Activated T-cell treated with anti-CD3 and anti-CD28 coated beads, Interleukin-2, amount 50 U/mL, for 24 hours (primary cell): Measurements from ENCODE around the gene ZNF281.
A peak's percentile ranks its signal among the peaks of the same experiment; 100 is the strongest.

Source experiments
- DNase-seq: peaks from one replicate; pipeline ENCODE4 v3.0.0-alpha.2; 2020
- H3K27ac Mint-ChIP-seq: 2 replicates; pipeline ENCODE4 v1.8.0; 2020; ENCODE audit warnings: mild to moderate bottlenecking, mixed read lengths
- H3K27me3 Mint-ChIP-seq: 2 replicates; pipeline ENCODE4 v1.8.0; 2020; ENCODE audit warnings: mixed read lengths
- H3K36me3 Mint-ChIP-seq: 2 replicates; pipeline ENCODE4 v1.8.0; 2020; ENCODE audit warnings: low read depth, mixed read lengths
- H3K4me1 Mint-ChIP-seq: 2 replicates; pipeline ENCODE4 v1.8.0; 2020; ENCODE audit warnings: low read depth, mixed read lengths
- H3K4me3 Mint-ChIP-seq: 2 replicates; pipeline ENCODE4 v1.8.0; 2020; ENCODE audit warnings: mild to moderate bottlenecking, moderate library complexity, mixed read lengths
- H3K9me3 Mint-ChIP-seq: 2 replicates; pipeline ENCODE4 v1.8.0; 2020; ENCODE audit warnings: mixed read lengths

The ZNF281 gene

GRCh38 chr1:200437556-200438203 lies 27.8 kb upstream of the ZNF281 start:
- H3K27ac Mint-ChIP-seq, result peak overlapping the region; percentile 62
- no peak for DNase-seq
- H3K4me1 Mint-ChIP-seq, result peaks cover 23% of the 10 kb centered on the region
- H3K9me3 Mint-ChIP-seq, result no peaks in the 10 kb centered on the region
- H3K4me3 Mint-ChIP-seq, result peak overlapping the region; percentile 67
- H3K36me3 Mint-ChIP-seq, result no peaks in the 10 kb centered on the region
- H3K27me3 Mint-ChIP-seq, result no peaks in the 10 kb centered on the region

DNA sequence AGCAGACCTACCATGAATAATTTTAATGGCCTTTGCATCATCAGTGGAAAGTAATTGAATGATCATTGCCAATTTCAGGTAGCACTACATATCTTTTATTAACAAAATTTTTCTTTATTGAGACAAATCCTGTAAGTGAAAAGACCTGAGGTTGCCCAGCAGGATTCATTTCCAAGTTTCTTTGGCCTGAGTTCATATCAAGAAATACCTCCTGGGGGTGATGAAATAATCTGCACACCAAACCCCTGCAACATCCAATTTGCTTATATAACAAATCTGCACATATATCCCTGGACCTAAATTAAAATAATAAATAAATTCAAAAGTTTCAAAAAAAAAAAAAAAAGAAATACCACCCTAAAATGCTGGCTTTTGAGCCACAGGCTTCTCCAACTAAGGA lies 27.3 kb upstream of the ZNF281 start:
- no peaks in the 10 kb centered on the region for H3K36me3 Mint-ChIP-seq
- DNase-seq, result no peak
- no peaks in the 10 kb centered on the region for H3K27me3 Mint-ChIP-seq
- peaks cover 23% of the 10 kb centered on the region for H3K4me1 Mint-ChIP-seq
- no peak overlapping the region for H3K4me3 Mint-ChIP-seq
- H3K27ac Mint-ChIP-seq, result no peak overlapping the region
- H3K9me3 Mint-ChIP-seq, result no peaks in the 10 kb centered on the region

DNA sequence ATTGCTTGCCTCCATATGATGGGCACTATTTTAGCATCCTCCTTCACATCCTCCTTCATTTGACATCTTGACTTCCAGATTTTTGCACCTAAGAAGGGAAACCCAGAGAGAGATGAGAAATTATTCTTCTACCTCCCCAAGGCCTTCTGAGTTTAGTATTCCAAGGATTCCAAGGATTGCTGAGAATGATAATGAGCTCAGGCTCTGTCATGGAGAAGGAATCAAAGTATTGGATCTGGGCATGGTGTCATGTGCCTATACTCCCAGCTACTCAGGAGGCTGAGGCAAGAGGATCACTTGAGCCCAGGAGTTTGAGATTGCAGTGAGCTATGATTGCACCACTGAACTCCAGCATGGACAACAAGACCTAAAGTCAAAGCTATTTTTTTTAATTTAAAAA lies 26.6 kb upstream of the ZNF281 start:
- Mint-ChIP-seq H3K27ac (no peak overlapping the region), H3K4me3 (no peak overlapping the region), H3K9me3 (no peaks in the 10 kb centered on the region), H3K36me3 (no peaks in the 10 kb centered on the region), H3K27me3 (no peaks in the 10 kb centered on the region), H3K4me1 (peaks cover 23% of the 10 kb centered on the region)
- DNase-seq, result no peak

DNA sequence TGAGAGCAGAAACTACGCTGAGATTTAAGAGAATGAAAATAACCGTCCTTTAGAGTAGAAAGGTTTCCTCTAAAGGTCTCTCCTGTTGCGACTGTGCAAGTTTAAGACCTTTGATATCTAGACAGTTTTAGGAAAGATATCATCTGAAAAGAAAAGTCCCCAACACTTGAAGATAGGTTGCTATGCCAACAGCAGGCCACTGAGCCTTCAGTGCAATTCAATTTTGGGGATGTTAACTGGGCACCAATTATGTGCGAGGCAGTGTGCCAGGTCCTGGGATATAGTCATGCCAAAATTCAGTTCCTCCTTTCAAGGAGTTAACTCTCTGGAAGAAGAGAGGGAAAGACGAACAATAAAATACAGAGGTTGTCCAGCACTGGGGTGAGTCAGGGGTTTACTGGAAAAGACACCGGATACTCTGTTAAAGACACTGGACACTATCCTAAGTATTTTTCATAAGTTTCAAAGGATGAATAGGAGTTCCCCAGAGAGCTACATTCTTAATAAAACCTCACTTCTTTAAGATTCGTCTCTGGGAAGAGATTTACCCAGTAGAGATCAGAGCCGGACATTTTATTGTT lies 25.5 kb upstream of the ZNF281 start:
- H3K27me3 Mint-ChIP-seq, result no peaks in the 10 kb centered on the region
- no peaks in the 10 kb centered on the region for H3K36me3 Mint-ChIP-seq
- no peak overlapping the region for H3K4me3 Mint-ChIP-seq
- no peaks in the 10 kb centered on the region for H3K9me3 Mint-ChIP-seq
- H3K4me1 Mint-ChIP-seq, result peaks cover 23% of the 10 kb centered on the region
- no peak for DNase-seq
- no peak overlapping the region for H3K27ac Mint-ChIP-seq

GRCh38 chr1:200433586-200433985 lies 23.8 kb upstream of the ZNF281 start:
- H3K36me3 Mint-ChIP-seq, result no peaks in the 10 kb centered on the region

DNA sequence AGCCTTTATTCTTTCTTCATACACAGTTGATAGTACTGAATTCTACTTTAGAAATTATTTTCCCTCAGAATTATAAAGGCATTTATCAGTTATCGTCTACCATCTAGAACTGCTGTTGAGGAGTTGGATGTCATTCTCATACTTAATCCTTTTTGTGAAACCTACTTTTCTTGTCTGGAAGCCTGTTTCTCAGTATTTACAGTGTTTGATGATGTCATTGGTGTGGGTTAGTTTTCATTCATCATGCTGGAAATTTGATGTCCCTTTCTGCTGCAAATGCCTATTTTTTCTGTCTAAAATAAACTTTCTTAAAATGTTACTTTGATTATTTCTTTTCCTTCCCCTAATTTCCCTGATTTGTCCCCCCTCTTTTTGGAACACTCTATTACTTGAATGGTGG lies 22.8 kb upstream of the ZNF281 start:
- no peaks in the 10 kb centered on the region for H3K9me3 Mint-ChIP-seq
- no peak overlapping the region for H3K27ac Mint-ChIP-seq
- no peak overlapping the region for H3K4me3 Mint-ChIP-seq
- DNase-seq, result no peak
- H3K4me1 Mint-ChIP-seq, result peaks cover 19% of the 10 kb centered on the region
- H3K27me3 Mint-ChIP-seq, result no peaks in the 10 kb centered on the region
- H3K36me3 Mint-ChIP-seq, result no peaks in the 10 kb centered on the region

More at GRCh38 chr1:200433586-200433985, 23.8 kb upstream of the ZNF281 start:
- no peak for DNase-seq
- Mint-ChIP-seq H3K4me3 (no peak overlapping the region), H3K27me3 (no peaks in the 10 kb centered on the region), H3K9me3 (no peaks in the 10 kb centered on the region), H3K27ac (no peak overlapping the region), H3K4me1 (peaks cover 22% of the 10 kb centered on the region)

GRCh38 chr1:200429221-200429751 lies 19.4 kb upstream of the ZNF281 start:
- DNase-seq, result no peak
- H3K36me3 Mint-ChIP-seq, result no peaks in the 10 kb centered on the region
- no peak overlapping the region for H3K4me3 Mint-ChIP-seq
- no peaks in the 10 kb centered on the region for H3K9me3 Mint-ChIP-seq
- peaks cover 12% of the 10 kb centered on the region for H3K4me1 Mint-ChIP-seq
- H3K27ac Mint-ChIP-seq, result no peak overlapping the region
- H3K27me3 Mint-ChIP-seq, result no peaks in the 10 kb centered on the region

- no peak for DNase-seq
- H3K4me1 Mint-ChIP-seq, result peaks cover 12% of the 10 kb centered on the region
- no peaks in the 10 kb centered on the region for H3K9me3 Mint-ChIP-seq
- H3K36me3 Mint-ChIP-seq, result no peaks in the 10 kb centered on the region
- H3K27me3 Mint-ChIP-seq, result no peaks in the 10 kb centered on the region
- H3K4me3 Mint-ChIP-seq, result no peak overlapping the region
- no peak overlapping the region for H3K27ac Mint-ChIP-seq
Observed at GRCh38 chr1:200428482-200429205, 18.8 kb upstream of the ZNF281 start.

- Mint-ChIP-seq H3K36me3 (no peaks in the 10 kb centered on the region), H3K9me3 (no peaks in the 10 kb centered on the region), H3K4me1 (peaks cover 10% of the 10 kb centered on the region), H3K27ac (no peak overlapping the region), H3K4me3 (no peak overlapping the region), H3K27me3 (no peaks in the 10 kb centered on the region)
- no peak for DNase-seq
Observed at GRCh38 chr1:200427744-200428143, 17.9 kb upstream of the ZNF281 start.

DNA sequence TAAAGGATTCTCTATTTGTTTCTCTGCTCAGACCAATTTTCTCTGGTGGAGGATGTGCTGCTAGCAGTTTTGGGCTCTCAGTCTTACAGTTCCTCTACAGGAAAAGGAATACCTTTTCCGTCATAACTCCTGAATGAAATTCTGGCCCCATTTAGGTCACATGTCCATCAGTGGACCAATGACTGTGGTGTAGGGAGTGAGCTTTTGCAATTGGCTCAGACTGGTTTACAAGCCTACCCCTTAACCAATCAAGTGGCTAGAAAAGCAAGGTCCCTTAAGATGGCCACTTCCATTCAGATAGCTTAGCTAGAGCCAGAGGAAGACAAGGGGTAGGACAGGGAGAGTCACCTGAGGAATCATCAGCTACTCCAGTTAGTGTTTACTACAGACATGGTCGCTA lies 16.4 kb upstream of the ZNF281 start:
- DNase-seq, result no peak
- Mint-ChIP-seq H3K36me3 (no peaks in the 10 kb centered on the region), H3K4me1 (peaks cover 8% of the 10 kb centered on the region), H3K9me3 (no peaks in the 10 kb centered on the region), H3K4me3 (no peak overlapping the region), H3K27me3 (no peaks in the 10 kb centered on the region), H3K27ac (no peak overlapping the region)

DNA sequence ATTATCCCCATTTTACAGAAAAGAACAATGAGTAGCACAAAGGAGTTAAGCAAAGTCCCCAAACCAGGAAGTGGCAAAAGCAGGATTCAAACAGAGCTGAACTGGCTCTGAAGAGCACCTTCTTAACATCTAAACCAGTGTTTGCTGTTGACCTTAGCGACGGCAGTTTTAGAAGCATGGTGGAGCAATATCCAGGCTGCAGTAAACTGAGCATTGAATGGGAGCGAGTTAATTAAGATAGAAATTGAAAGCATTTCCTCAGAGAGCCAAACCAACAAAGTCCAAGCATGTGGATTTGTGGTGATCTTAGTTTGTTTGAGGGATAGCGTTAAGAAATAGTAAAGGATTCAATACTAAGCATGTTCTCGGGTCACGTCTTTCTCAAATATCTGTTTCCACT lies 13.4 kb upstream of the ZNF281 start:
- peaks cover 3% of the 10 kb centered on the region for H3K4me1 Mint-ChIP-seq
- no peaks in the 10 kb centered on the region for H3K27me3 Mint-ChIP-seq
- no peak overlapping the region for H3K4me3 Mint-ChIP-seq
- DNase-seq, result no peak
- no peaks in the 10 kb centered on the region for H3K9me3 Mint-ChIP-seq
- no peaks in the 10 kb centered on the region for H3K36me3 Mint-ChIP-seq
- no peak overlapping the region for H3K27ac Mint-ChIP-seq

GRCh38 chr1:200422211-200422610 lies 12.4 kb upstream of the ZNF281 start:
- DNase-seq, result no peak
- H3K27me3 Mint-ChIP-seq, result no peaks in the 10 kb centered on the region
- H3K9me3 Mint-ChIP-seq, result no peaks in the 10 kb centered on the region
- H3K27ac Mint-ChIP-seq, result no peak overlapping the region
- H3K36me3 Mint-ChIP-seq, result no peaks in the 10 kb centered on the region
- H3K4me3 Mint-ChIP-seq, result no peak overlapping the region
- H3K4me1 Mint-ChIP-seq, result no peaks in the 10 kb centered on the region

DNA sequence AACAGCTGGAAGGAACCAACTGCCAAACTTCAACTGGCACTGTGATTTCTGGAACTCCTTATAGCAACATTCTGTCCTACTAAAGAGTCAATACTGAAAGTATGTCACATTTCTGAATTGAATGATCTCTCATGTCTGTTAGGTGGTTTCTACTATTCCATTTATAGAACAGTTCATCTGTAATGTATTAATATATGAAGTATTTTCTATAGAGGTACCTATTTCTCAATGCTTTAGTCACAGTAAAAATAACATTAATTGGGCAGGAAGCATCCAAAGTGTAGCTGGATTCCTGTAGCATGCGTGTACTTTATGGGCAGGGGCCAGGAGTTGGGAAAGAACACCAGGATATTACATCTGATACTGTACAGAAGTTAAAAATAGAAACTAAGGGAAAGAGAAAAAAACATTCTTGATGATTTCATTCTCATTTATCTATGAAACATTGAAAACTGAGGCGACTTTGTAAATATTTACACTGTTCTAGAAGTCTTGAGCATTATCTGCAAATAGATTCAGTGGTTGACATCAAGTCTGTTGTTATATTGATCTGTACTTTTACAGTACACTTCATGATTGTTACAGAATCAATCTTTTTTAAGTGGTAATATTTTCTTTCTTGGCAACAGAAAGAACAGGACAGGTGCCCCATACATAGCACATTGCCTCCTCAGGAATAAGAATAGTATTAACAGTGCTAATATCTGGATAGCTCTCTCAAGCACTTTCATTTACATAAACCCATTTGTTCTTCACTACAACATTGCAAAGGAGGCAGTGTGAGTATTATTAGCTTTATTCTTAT lies 6.2 kb upstream of the ZNF281 start:
- Mint-ChIP-seq H3K36me3 (no peaks in the 10 kb centered on the region), H3K4me3 (no peak overlapping the region), H3K9me3 (no peaks in the 10 kb centered on the region), H3K27me3 (no peaks in the 10 kb centered on the region), H3K27ac (no peak overlapping the region), H3K4me1 (peaks cover 10% of the 10 kb centered on the region)
- no peak for DNase-seq

DNA sequence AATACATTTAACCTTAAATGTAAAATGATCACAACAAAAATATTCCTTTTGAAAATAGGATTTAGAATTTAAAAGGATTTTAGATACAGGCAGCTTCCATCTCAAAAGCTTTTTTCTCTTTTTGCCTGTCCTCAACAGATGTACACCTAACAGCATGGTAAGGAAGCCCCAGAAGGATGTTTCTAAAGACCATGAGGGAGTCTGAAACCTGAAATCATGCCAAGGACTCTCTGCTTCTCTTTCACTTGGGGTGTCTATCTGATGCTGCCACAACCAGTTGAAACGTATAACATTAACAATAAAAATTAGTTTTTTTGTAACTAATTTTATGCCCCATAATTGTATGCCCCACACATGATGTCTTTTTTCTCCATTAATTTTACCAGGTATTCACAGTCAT lies 5.4 kb upstream of the ZNF281 start:
- Mint-ChIP-seq H3K4me3 (no peak overlapping the region), H3K27ac (no peak overlapping the region), H3K27me3 (no peaks in the 10 kb centered on the region), H3K9me3 (no peaks in the 10 kb centered on the region), H3K4me1 (peaks cover 17% of the 10 kb centered on the region), H3K36me3 (no peaks in the 10 kb centered on the region)
- DNase-seq, result no peak
